ENCODE data around the gene HPCA.

Gene HPCA

DNA sequence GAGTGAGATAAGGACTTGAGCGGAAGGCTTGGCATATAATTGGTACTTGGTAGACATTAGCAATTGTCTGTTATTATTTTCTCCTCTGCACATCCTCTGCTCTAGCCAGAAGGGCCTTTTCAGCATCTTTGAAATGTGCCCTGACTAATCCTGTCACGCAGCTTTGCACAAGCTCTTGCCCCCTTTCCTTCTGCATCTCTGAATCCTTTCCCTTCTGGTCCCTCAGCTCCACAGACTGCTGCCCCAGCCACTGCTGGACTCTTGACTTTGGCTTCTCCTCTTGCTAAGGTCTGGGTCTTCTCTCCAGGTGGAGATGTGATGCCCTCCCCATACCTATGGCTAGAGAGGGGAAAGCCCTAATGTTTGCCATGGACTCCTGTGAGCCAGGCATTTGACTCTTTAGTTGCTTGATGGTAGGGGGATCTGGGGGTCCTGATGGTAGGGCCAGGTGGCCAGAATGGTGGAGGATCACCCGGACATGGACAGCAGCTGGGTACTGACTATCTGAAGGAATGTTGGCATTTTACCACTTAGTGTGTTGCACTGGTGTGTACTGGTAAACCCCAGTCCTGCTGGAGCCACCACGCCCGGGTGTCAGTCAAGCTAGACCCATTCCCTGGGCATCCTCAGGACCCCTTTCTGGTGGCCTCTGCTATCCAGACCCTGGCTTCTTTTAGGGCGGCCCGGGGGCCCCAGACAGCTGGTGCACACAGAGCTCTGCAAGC is 4.4 kb downstream of the HPCA start:
- DNase-seq: no peak

DNA sequence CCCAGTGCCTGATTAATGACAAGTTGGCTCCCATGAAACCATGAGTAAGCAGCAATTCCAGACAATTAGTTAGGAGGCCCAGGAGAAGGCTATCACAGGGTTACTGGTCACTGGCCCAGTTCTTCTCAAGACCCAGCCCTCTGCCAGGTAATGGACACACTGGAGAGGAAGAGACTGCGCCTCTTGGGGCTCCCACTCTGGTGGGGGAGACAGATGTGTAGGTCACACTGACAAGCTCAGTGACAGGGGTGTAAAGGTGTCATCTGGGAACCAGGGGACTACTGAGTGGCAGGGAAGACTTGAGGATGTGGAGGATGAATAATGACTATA is 4.9 kb downstream of the HPCA start:
- no peak for DNase-seq

DNA sequence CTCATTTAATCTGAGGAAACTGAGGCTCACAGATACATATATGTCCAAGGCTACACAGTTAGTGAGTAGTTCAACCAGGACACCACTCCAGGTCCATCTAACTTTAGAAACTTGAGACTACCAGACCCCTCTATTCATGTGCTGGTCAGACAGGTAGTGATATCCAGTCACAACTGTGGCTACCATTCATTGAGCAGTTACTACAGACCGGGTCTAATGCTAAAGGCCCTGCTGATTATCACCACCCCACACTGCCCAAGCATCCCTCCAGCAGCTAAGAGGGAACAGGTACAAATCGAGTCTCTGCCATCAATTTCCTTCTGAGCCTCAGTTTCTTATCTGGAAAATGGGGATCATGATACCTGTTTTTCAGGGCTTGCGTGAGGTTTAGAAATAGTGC is 5.3 kb downstream of the HPCA start:
- DNase-seq: no peak

DNA sequence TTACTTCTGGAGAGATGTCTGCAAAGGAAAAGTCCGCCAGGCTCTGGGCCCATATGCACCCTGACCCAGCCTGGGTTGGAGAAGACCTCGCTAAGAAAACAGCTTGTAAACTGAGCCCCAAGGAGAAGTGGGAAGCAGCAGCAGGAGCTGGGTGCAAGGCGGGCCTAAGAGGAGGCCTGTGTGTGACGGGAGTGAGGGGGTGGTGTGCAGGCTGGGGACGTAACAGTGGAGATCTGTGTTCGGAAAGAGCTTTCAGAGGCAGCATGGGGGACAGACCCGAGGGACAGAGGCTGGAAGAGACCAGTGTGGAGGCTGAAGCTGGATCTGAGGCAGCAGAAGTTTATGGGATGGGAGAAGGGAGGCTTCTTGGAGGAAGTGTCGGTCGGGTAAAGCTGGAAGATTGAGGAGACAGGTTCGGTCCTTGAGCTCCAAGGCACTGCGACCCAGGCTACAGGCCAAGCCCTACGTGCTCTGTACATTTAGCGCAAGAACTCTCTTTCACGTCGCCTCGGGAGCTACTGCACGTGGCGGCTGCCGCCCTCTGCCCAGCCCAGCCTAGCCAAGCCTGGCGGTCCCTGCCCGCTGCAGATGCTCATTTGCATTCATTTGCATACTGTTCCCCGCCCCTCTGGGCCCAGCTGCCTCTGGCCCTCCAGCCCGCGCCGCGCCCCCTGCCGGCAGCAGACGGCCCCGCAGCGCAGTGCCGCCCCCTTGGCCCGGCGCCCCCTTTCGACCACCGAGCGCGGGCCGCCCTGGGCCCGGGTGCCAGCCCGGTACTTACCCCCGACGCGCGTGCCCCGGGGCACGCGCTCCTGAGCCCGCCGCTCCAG is 6.3 kb downstream of the HPCA start:
- DNase-seq: no peak

DNA sequence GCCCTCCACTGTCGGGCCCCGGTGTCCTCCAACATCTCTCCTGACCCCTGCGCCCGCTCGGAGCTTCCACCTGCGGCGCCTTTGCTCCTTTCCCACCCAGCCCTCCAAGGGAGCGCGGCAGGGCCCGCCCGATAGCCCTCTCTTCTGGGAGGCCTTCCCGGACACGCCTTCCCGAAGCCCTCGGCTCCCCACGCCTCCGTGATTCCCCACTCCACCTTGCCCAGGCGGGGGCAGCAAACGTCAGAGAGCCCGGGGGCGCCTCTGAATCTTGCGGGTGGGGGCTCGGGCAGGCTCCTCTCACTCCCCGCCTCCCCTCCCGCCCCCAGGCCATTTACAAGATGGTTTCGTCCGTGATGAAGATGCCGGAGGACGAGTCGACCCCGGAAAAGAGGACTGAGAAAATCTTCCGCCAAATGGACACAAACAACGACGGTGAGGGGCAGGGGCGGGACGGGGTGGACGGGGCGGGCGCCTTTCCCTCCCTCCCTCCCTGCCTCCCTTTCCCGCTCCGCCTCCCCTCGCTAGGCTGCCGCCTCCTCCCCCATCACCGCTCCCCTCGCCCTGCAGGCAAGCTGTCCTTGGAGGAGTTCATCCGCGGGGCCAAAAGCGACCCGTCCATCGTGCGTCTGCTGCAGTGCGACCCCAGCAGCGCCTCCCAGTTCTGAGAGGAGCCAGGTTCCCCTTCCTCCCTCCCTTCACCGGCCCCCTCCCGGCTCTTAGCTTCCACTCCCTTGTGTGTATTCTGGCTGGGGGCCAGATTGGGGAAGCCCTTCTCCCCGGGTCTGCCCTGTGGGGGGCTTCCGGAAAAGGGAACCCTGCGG is 7.1 kb downstream of the HPCA start:
- no peak for DNase-seq

DNA sequence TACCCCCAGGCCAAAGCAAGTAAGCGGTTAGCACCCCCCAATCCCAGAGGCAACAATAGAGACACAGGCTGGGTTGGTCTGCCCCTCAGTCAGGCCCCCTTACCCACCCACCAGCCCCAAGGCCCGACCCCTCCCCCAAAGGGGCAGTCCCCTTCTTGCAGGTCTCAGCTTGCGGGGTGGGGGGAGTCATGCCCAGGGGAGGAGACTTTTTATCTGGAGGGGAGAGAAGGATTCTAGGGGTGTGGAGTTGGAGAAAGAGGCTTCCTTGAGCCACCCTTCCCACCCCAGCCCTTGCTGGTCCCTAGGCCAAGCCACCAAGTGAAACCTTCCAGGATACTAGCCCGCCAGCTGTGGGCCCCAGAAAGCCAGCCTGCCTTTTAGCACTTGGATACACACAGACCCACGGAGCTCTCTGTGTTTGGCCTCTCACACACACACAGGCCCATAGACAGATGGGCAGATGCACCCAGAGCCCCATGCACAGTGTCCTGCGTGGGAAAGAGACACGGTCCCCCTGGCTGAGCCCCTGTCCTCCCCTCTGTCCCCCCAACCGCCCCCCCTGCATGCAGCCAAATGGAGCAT is 7.8 kb downstream of the HPCA start:
- no peak for DNase-seq

DNA sequence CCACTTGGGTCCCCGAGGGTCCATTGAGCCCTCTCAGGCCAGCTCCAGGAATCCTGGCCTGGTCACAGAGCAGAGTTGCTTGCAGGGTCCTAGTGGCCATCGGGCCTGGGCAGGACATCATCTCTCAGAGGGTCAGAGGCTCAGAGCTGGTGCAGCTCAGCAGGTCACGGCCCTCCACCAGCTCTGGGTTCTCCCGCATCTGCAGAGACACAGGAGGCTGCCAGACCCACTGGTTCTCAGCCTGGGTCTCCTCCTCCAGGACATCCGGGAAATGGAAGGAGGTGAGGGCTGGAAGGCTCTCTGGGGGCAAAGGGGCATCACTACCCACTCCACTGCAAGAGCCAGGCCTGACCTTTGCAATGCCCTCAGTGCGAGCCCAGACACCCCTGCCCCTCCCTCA is 8.4 kb downstream of the HPCA start:
- no peak for DNase-seq

DNA sequence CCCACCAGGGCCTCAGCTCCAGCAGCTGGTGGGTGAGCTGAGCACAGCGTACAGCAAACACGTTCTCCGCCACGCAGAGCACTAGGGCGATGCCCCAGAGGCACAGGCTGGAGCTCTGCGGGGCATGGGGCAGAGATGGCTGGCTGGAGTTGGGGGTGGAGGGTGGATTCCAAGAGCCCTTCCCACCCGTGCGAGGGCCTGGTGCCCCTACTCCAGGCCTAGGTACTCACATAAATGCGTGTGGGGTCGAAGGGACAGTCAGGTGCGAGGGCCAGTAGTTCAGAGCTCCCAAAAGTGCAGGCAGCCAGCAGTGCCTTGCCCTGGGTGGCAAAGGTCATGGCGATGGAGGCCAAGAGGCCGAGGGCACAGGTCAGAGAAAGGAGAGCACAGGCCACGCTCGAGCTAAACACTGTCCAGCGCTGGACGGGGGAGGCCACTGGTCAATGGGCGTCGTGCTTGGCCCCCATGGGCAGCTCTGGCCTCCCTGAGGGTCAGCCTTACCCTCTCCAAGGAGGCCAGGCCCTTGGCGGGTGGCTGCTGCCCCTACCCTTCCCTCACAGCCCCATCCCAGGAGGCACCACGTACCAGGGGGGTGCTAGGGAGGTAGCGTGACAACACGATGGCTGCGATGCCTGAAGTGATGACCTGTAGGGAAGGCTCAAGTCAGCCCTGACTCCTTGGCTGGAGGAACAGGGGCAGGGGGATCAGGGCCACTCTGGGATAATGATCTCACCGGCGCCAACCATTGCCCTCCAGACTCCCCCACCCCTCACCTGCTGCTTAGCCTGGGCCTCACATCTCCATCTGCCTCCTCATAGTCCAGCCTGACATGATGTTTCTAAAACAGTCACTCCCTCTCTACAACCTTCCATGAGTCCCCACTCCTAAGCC is 9.3 kb downstream of the HPCA start:
- no peak for DNase-seq

DNA sequence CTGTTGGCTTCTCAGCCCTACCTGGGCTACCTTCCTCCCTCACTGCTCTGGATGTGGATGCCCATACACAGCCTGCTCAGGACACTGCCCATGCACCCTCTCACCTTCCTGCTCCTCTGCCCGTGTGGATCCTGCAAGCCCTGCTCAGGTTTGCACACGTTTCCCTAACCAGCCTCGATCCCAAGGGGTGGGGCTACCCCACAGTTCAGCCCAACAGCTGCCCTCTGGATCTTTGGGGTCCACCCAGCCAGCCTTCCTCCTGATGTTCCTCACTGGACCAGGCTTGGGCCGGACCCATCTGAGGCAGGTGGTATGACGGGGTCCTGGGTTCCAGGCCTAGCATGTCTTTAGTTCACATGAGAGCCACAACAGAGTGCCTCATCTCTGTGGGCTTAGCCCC is 10.2 kb downstream of the HPCA start:
- no peak for DNase-seq

DNA sequence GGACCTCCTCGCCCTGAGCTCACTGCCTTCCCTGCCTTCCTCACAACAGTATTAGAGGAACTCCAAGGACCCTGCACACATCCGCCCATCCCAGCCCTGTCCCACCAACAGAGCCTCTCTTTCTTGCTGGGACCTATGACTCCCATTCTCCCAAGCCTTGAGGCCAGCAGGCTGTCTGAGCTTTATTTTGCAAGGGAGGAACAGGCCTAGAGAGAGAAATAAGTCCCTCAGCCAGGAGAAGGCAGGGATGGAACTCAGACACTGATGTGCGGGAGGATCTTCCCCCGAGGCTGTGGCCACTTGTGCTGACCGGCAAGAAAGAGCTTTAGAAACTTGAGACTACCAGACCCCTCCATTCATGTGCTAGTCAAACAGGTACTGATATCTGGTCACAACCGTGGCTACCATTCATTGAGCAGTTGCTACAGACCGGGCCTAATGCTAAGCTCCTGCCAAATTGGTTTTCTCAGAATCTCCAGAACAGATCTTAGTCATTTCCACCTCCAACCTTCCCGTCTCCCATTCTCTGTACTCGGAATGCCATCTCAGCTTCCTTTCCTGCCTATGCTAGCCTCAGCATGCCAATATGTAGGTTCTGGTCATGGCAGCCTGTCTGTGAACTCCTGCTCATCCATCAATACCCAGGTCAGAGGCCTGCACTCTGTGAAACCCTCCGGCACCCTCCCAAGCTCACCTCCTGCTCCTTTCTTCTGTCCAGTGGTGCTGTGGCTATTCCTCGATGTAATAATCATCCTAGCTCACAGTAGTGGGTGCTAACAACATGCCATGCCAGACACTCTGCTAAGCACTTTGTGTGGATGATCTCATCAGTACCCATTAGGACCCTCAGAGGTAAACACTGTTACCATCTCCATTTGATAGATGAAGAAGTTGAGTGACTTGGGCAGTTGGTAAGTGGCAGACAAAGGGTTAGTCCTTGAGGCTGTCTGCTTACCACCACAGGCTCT is 11.1 kb downstream of the HPCA start:
- DNase-seq: no peak

DNA sequence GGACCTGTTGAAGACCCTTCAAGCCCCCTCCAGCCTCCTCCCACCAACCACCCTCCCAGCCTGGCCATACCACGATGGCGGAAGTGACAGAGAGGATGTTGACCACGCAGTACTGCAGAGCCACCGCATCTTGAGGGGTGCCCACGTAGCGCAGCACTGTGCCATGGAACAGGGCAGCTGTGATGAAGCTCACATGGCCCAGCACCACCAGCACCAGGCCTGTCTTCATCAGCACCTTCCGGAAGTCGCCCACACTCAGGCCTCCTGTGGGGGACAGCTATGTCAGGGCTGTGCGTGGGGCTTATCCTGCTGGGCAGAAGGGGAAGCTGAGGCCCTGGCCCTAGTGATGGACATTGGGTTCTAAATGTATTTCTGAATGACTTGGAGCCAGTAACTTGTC is 11.8 kb downstream of the HPCA start:
- no peak for DNase-seq

DNA sequence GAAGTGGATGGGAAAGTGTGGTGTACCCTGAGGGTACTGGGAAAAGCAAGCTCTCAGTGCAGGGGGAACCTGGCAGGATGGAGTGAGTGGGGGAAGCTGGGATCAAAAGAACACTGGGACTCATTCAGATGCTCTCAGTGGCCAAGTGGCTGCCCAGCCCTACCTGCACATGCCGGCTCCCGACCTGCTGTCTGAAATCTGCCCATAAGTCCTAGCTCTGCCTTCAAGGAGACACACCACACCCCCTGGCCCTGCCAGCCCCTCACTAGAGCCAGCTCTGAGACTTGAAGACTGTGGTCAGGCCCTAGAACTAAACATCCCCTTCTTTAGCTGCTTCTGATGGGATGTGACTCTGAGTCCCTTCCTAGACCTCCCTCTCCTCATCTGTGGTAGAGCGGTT is 12.7 kb downstream of the HPCA start:
- no peak for DNase-seq

DNA sequence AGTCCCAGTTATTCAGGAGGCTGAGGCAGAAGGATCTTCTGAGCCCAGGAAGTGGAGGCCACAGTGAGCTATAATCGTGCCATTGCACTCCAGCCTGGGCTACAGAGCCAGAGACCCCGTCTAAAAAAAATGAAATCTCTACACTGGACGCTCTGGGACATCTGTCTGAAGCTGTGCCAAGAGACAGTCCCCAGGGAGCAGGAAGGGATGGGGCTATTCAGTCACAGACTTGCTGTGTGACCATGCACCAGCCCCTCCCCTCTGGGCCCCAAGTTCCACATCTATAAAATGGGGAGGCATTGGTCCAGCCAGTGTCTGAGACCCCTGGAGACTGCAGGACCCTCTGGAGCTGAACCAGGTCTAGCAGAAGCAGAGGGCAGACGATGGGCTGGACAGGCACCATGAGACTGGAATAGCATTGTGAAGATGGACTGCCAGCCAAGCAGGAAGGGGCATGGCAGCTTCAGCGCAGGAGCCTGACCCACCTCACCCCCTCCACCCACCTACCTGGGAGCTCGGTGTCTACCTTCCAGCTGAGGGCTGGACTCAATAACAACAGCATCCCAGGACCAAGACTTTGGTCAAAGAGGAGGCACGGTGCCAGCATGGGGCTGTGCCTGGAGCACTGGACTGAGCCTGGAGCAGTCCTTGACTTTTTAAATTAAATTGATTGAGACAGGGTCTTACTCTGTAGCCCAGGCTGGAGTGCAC is 13.4 kb downstream of the HPCA start:
- no peak for DNase-seq

DNA sequence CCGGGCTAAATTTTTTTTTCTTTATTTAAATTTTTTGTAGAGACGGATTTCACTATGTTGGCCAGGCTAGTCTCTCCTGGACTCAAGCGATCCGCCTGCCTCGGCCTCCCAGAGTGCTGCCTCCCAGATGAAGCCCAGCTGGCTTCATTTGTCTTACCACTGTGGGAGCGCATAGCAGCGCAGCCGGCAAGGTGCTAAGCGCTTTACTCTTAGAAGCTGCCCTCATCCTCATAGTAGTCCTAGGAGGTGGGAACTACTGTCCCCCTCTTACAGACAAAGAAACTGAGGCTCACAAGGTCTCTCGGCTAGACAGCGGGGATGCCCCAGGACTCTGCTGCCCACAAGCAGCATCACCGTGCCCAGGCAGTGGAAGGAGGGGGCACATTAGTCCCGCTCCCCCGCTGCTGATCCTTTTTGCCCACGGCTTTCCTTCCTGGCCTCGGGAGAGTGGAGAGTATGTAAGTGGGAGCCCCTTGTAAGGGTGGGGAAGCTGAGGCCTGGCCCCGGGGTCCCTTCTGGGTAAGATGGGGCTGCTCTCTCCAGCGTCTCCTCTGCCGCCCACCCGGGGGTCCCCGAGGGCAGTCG is 14.2 kb downstream of the HPCA start:
- DNase-seq: no peak

DNA sequence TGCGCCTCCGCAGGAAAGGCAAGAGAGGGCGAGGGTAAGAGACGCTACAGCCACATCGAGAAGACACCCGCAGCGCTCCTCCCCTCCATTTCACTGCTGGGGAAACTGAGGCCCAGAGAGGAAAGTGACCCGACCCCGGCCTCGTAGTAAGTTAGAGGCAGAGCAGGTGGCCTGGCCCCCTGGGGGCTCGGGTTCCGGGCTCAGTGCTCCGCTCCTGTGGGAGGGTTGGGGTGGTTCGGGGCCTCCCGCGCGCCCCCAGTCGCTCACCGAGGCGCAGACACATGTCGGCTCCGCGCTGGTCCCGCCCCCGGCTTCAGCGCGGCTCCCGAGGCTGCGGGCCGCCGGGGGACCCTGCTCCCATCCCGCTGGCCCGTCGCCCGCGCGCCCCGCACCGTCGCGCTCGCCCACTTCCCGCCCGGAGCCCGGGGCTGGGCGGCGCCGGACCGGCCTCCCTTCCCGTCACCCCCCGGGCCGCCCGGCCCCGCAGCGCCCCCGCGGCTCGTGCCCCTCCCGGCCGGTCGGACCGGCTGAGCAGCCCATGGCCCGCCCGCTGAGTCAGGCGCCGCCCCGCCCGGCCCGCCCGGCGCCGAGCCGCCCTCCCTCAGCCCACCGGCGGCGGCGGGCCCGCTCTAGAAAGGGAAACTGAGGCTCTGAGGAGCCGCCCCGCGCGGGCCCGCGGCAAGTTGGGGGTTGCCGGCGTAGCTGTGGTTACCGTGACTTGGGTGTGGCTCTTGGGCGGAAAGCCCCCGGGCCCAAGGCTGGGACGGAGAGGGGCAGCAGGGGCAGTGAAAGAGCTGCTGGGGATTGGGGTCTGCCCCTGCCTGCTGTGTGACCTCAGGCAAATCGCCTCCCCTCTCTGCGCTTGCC is 14.9 kb downstream of the HPCA start, which contains the start of gene TMEM54:
TMEM54 (minus strand) TSS at position 434 of the 867 bp plus-strand sequence; CDS start at position 283, 151 bp downstream.
- no peak for DNase-seq

DNA sequence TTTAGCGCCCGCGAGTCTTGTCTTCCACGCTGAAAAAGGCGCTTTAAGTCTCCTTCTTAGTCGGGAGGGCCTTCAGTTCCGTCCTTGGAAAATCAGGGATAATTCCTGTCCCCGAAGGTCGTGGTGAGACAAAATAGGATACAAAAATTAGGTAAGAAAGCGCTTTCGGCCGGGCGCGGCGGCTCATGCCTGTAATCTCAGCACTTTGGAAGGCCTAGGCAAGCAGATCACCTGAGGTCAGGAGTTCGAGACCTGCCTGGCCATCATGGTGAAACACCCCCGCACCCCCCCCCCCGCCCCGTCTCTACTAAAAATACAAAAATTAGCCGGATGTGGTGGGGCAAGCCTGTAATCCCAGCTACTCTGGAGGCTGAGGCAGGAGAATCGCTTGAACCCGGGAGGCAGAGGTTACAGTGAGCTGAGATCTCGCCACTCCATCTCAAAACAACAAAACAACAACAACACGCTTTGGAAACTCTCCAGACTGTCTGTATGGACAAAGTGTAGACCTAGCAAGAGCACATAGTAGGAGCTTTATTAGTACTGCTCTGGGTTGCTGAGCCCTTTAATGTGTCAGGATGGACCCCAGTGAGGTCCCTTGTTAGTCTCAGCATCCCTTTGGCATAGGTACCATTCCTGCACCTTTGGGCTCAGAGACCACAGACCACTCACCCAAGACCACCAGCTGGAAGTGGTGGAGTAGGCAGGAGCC is 15.7 kb downstream of the HPCA start:
- no peak for DNase-seq

DNA sequence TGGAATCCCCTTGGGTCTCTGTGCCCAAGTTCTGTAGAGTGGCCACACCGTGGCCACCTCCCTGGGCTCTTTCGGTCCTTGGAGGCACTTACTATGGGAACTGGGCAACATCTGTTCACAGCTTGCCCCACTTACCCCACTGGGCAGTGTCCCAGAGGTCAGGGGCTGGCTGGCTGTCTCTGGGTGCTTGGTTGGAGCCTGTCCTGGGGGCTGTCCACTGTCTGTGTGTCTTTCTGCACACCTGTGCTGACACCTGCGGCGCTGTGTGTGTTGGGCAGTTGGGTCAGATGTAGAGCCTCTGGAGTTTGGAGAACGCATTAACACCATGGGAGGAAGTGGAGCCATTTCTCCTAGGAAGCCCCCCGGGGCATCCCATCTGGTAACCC is 16.2 kb downstream of the HPCA start:
- no peak for DNase-seq

Measured in GDM1 (cell line).